Esophagus (tissue), 2 donors: ENCODE data around the gene TXLNG. TPM values are rescaled to one million over a fixed set of nuclear protein-coding genes. Genes with fewer than 3 reads are reported as not detected.
"Not testable (repeated sequence)": the region's sequence is repeated elsewhere in the genome, so short reads cannot be mapped to it uniquely, and the experiment has no call there.

Experiments
- H3K27ac ChIP-seq, 2 donors: one replicate each; pipeline ENCODE4 v1.5.1; 2013; ENCODE audit warnings: low read depth in 2 of 2, mild to moderate bottlenecking in 2 of 2, inconsistent platforms in 1 of 2, low read length in 1 of 2, moderate library complexity in 1 of 2
- H3K27me3 ChIP-seq, 2 donors: one replicate each; pipeline ENCODE4 v1.6.1; 2013; ENCODE audit warnings: low read length in 2 of 2, control low read depth in 1 of 2, mild to moderate bottlenecking in 1 of 2; ENCODE audit not compliant: insufficient read depth in 2 of 2, control insufficient read depth in 1 of 2
- H3K36me3 ChIP-seq, 2 donors: one replicate each; pipeline ENCODE4 v1.6.1; 2013; ENCODE audit warnings: low read length in 1 of 2; ENCODE audit not compliant: control insufficient read depth in 2 of 2, insufficient read depth in 2 of 2
- H3K4me1 ChIP-seq, 2 donors: one replicate each; pipeline ENCODE4 v1.6.1; 2013; ENCODE audit warnings: low read length in 1 of 2; ENCODE audit not compliant: control insufficient read depth in 2 of 2, insufficient read depth in 2 of 2
- H3K4me3 ChIP-seq, 2 donors: one replicate each; pipeline ENCODE4 v1.5.1; 2013; ENCODE audit warnings: low read length in 2 of 2, mild to moderate bottlenecking in 2 of 2, low read depth in 1 of 2, moderate library complexity in 1 of 2
- H3K9me3 ChIP-seq, 2 donors: one replicate each; pipeline ENCODE4 v1.6.1; 2013; ENCODE audit warnings: mild to moderate bottlenecking in 2 of 2, low read depth in 1 of 2, low read length in 1 of 2, moderate library complexity in 1 of 2; ENCODE audit not compliant: control insufficient read depth in 2 of 2, insufficient read depth in 1 of 2
- WGBS, 2 donors: extraction: QIAGEN DNeasy Blood & Tissue Kit; methylation state at CpG; one replicate each; pipeline ENCODE4 v1.1.7; 2013; 5-methylcytosine and 5-hydroxymethylcytosine counted together
- polyA plus RNA-seq, 2 donors: library from polyadenylated mRNA; stranded (reverse); fragments of 200-250 nt; gene quantifications; one replicate each; pipeline ENCODE4 v1.2.3, GENCODE V29; 2013
- donor health status: healthy with polysubstance abuse.
- donor health status: Bipolar disorder and iron deficiency.

Gene TXLNG
- polyA plus RNA-seq, 2 donors = 4.2 to 7.3 TPM

GRCh38 chrX:16779815-16780214 lies 6.5 kb upstream of the TXLNG start:
- not testable (repeated sequence) for H3K36me3 ChIP-seq, H3K4me3 ChIP-seq, H3K9me3 ChIP-seq, H3K27me3 ChIP-seq, H3K27ac ChIP-seq, H3K4me1 ChIP-seq
- 68 to 73% methylated on average over 2 of the region's 2 CpGs for WGBS, 2 donors

GRCh38 chrX:16783452-16783851 lies 2.8 kb upstream of the TXLNG start:
- H3K27ac ChIP-seq = no peak overlapping the region
- no peaks in the 10 kb centered on the region for H3K36me3 ChIP-seq
- no peaks in the 10 kb centered on the region for H3K4me1 ChIP-seq
- WGBS, 2 donors = 90 to 95% methylated on average over 17 of the region's 17 CpGs
- no peaks in the 10 kb centered on the region for H3K27me3 ChIP-seq
- H3K9me3 ChIP-seq = no peaks in the 10 kb centered on the region
- no peak overlapping the region for H3K4me3 ChIP-seq

- not testable (repeated sequence) for H3K9me3 ChIP-seq, H3K36me3 ChIP-seq, H3K27ac ChIP-seq, H3K4me1 ChIP-seq, H3K27me3 ChIP-seq, H3K4me3 ChIP-seq
- WGBS, 2 donors = 82 to 83% methylated on average over 18 of the region's 18 CpGs
Observed at GRCh38 chrX:16784440-16784839, 1.8 kb upstream of the TXLNG start.

- Histone ChIP-seq H3K36me3 (no peaks in the 10 kb centered on the region), H3K27ac (peak overlapping the region; percentile 39 to 45), H3K27me3 (no peaks in the 10 kb centered on the region), H3K9me3 (no peaks in the 10 kb centered on the region), H3K4me1 (no peaks in the 10 kb centered on the region), H3K4me3 (peak overlapping the region; percentile 61 to 63)
- WGBS, 2 donors = 13 to 17% methylated on average over 39 of the region's 39 CpGs
Observed at GRCh38 chrX:16785247-16786138, 773 bp upstream of the TXLNG start.

- Histone ChIP-seq H3K4me1 (no peaks in the 10 kb centered on the region), H3K36me3 (peaks cover 0 to 2% of the 10 kb centered on the region in 2 donors), H3K27me3 (no peaks in the 10 kb centered on the region), H3K4me3 (peak overlapping the region; percentile 78 to 85), H3K27ac (peak overlapping the region; percentile 85 to 91), H3K9me3 (no peaks in the 10 kb centered on the region)
- WGBS, 2 donors = 1 to 6% methylated on average over 34 to 73 of the region's 73 CpGs
Observed at GRCh38 chrX:16786791-16787735, 797 bp downstream of the TXLNG start.

- H3K27me3 ChIP-seq = no peaks in the 10 kb centered on the region
- peaks cover 0 to 2% of the 10 kb centered on the region in 2 donors for H3K36me3 ChIP-seq
- H3K9me3 ChIP-seq = no peaks in the 10 kb centered on the region
- H3K4me1 ChIP-seq = no peaks in the 10 kb centered on the region
- WGBS, 2 donors = 49 to 71% methylated on average over 5 of the region's 5 CpGs
- H3K4me3 ChIP-seq = no peak overlapping the region
- no peak overlapping the region for H3K27ac ChIP-seq
Observed at GRCh38 chrX:16788477-16788876, 2.2 kb downstream of the TXLNG start.

DNA sequence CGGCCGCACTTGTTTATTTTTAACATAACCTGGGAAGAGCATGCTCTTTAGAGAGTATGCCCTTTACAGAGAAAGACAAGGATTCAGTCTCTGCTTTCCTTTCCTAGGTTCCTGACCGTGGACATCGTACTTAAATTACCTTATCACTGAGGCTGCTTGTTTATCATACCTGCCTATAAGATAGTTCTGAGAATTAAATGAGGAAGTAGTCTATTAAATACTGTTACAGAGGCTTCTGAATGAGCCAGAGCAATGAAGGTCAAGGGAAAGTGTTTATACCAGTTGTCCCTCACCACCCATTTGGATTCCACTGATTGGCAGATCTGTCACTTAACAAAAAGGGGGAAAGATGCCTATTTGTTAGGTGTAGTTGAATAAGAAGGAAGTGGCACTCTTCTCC lies 10.0 kb downstream of the TXLNG start:
- H3K36me3 ChIP-seq = no peaks in the 10 kb centered on the region
- WGBS, 2 donors = 92 to 94% methylated on average over 4 of the region's 4 CpGs
- H3K9me3 ChIP-seq = no peaks in the 10 kb centered on the region
- no peaks in the 10 kb centered on the region for H3K27me3 ChIP-seq
- H3K4me3 ChIP-seq = no peak overlapping the region
- H3K27ac ChIP-seq = no peak overlapping the region
- H3K4me1 ChIP-seq = no peaks in the 10 kb centered on the region

DNA sequence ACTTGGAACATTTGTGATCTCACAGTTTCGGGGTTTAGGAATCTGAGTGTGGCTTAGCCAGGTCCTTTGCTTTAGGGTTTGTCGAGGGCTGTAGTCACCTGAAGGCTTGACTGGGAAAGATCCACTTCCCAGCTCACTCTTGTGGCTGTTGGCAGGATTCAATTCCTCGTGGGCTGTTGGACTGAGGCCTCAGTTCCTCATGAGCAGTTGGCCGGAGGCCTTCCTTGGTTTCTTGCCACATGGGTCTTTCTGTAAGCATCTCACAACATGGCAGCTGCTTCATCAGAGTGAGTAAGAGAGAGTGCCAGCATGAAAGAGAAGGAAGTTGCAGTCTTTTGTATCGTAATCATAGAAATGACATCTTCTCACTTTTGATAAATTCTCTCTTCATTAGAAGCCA lies 11.1 kb downstream of the TXLNG start:
- no peak overlapping the region for H3K27ac ChIP-seq
- no peaks in the 10 kb centered on the region for H3K4me1 ChIP-seq
- H3K4me3 ChIP-seq = no peak overlapping the region
- no peaks in the 10 kb centered on the region for H3K9me3 ChIP-seq
- H3K27me3 ChIP-seq = no peaks in the 10 kb centered on the region
- WGBS, 2 donors = 65 to 83% methylated on average over 5 of the region's 5 CpGs
- H3K36me3 ChIP-seq = no peaks in the 10 kb centered on the region

- Histone ChIP-seq H3K9me3 (no peaks in the 10 kb centered on the region), H3K27me3 (no peaks in the 10 kb centered on the region), H3K36me3 (no peaks in the 10 kb centered on the region), H3K4me3 (no peak overlapping the region), H3K4me1 (no peaks in the 10 kb centered on the region), H3K27ac (no peak overlapping the region)
- WGBS, 2 donors = 75 to 76% methylated on average over 4 of the region's 4 CpGs
Observed at GRCh38 chrX:16797841-16798240, 11.6 kb downstream of the TXLNG start.
